Keratinocyte (primary cell): Measurements from ENCODE around the gene METTL1.

Experiments used
- CTCF ChIP-seq, 3 experiments: IDR thresholded peaks in 1 of 3; conservative IDR thresholded peaks in 1 of 3; optimal IDR thresholded peaks in 1 of 3; 2 replicates in 2 of 3; 3 replicates in 1 of 3; pipeline versions ENCODE3 to v1.5.1; 2011; ENCODE audit warnings: low read length in 3 of 3, mild to moderate bottlenecking in 3 of 3, moderate library complexity in 2 of 3, control low read depth in 1 of 3, inconsistent platforms in 1 of 3; ENCODE audit not compliant: insufficient read depth in 2 of 3; ENCODE audit errors: extremely low read depth in 1 of 3
- EZH2 ChIP-seq: IDR thresholded peaks from one replicate; pipeline ENCODE4 v1.6.1; 2012; ENCODE audit warnings: inconsistent platforms, mild to moderate bottlenecking, low read length, moderate library complexity

- TF ChIP-seq EZH2 (no peak), CTCF (optimal IDR thresholded peaks at IDR 0.05 in 1 of 3, IDR thresholded peaks at IDR 0.05 in 1 of 3, conservative IDR thresholded peaks at IDR 0.05 in 1 of 3; ENCODE audit: extremely low read depth in 1 of 3, insufficient read depth in 2 of 3, low read length in 3 of 3) (no peak)
Measured at GRCh38 chr12:57779736-57780135, 7.8 kb upstream of the METTL1 start.
